SK-N-DZ (cell line): ENCODE measurements around the gene LCNL1.

Experiments used
- DNase-seq: peaks from one replicate; pipeline ENCODE4 v3.0.0-alpha.2; 2015; ENCODE audit warnings: low spot score

Gene LCNL1

GRCh38 chr9:136946228-136947027 lies 36.4 kb upstream of the LCNL1 start:
- DNase-seq = no peak

GRCh38 chr9:136947028-136947891 lies 35.5 kb upstream of the LCNL1 start:
- no peak for DNase-seq

- DNase-seq = peak; percentile 71
Measured at GRCh38 chr9:136947955-136948510, 34.8 kb upstream of the LCNL1 start.

- DNase-seq = no peak
Measured at GRCh38 chr9:136949239-136949816, 33.5 kb upstream of the LCNL1 start.

GRCh38 chr9:136949817-136950655 lies 32.8 kb upstream of the LCNL1 start:
- DNase-seq = peak; percentile 93

- DNase-seq = no peak
Measured at GRCh38 chr9:136950656-136951276, 32.0 kb upstream of the LCNL1 start.

- DNase-seq = no peak
Measured at GRCh38 chr9:136951541-136952320, 31.1 kb upstream of the LCNL1 start, which contains the start of gene LCN12. LCN12 (plus strand) TSS chr9:136952273; CDS start chr9:136952328, 55 bp downstream.

GRCh38 chr9:136952321-136952850 lies 30.4 kb upstream of the LCNL1 start:
- DNase-seq = no peak

GRCh38 chr9:136952876-136953770 lies 29.7 kb upstream of the LCNL1 start:
- DNase-seq = no peak

- no peak for DNase-seq
Measured at GRCh38 chr9:136953771-136954269, 29.0 kb upstream of the LCNL1 start.

- DNase-seq = no peak
Measured at GRCh38 chr9:136954270-136955083, 28.3 kb upstream of the LCNL1 start.

- DNase-seq = no peak
Measured at GRCh38 chr9:136955202-136955942, 27.4 kb upstream of the LCNL1 start.

GRCh38 chr9:136955943-136956335 lies 26.9 kb upstream of the LCNL1 start:
- no peak for DNase-seq

GRCh38 chr9:136956604-136957003 lies 26.2 kb upstream of the LCNL1 start:
- no peak for DNase-seq

- no peak for DNase-seq
Measured at GRCh38 chr9:136957461-136957860, 25.3 kb upstream of the LCNL1 start.

- DNase-seq = no peak
Measured at GRCh38 chr9:136957901-136958300, 24.9 kb upstream of the LCNL1 start.

- no peak for DNase-seq
Measured at GRCh38 chr9:136958473-136958872, 24.3 kb upstream of the LCNL1 start.
